Mesangial cell (primary cell): ENCODE measurements around the gene PBX3. TPM values are rescaled to one million over a fixed set of nuclear protein-coding genes. Genes with fewer than 3 reads are reported as not detected.

Experiments
- total RNA-seq: library from RNA; depleted of rRNA; stranded (reverse); fragments of >200 nt; gene quantifications from 2 replicates; pipeline ENCODE4 v1.2.3, GENCODE V29; 2015

PBX3 gene
- total RNA-seq, result 19.7 and 25.0 TPM in 2 replicates

DNA sequence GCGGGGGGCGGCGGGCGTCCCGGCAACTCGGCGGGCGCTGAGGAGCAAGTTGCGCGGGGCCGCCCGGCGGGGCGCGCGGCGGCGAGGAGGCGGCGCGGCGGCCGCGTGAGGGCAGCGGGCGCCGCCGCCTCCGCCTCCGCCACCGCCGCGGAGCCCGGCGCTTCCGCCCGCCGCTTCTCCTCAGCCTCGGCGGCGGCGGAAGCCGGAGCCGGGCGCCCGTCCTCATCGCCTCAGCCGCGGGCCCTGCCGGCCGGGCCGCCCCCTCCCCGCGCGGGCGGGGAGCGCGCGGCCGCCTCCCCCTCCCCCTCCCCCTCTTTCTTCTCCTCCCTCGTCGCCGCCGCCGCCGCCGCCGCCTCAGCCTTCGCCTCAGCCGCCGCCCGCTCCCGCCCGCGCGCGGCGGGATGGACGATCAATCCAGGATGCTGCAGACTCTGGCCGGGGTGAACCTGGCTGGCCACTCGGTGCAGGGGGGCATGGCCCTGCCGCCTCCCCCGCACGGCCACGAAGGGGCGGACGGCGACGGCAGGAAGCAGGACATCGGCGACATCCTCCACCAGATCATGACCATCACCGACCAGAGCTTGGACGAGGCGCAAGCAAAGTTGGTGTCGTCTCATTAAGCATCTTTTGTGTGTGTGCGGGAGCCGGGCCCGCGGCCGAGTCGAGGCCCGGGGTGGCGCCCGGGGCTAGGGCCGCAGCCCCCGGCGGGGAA, at the start of gene PBX3:
PBX3 (plus strand) TSS at position 321 of the 712 bp plus-strand sequence.

DNA sequence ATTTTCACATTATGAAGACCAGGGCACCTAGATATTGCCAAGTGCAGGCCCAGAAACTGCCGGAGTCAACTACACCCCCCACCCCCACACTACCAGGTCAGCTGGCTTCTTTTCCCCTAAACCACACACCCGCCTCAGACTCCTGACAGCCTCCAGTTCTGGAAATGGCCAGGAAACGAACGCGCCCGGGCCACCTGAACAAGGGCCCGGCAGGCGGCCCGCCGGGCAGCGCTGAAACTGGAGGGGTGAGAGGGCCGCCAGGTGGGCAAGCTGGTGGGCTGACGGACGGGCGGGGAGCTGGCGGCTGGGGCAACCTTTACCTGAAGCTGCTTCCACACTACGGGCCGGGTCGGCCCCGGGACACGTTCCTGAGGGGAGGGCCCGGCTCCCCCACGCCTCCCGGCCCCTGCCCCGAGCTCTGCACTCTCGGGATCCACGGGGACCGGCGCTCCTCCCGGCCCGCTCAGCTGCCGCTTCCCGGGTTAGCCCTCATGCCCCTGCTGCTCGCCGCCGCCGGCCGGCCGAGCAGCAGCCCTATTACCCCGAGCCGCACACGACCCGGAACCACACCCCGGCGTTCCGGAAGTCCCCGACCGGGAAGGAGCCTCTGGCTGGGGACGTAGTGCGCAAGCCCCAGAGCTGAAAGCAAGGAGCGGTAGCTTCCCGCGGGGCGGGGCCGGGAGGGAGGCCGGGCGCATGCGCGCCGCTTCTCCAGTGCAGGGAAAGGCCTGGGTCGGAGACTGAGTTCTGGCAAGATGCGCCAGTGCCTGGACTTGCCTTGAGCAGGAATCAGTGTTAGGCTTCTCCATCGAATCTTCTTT, 40.3 kb upstream of the PBX3 start, which contains the start of gene MAPKAP1:
MAPKAP1 (minus strand) TSS at position 558 of the 821 bp plus-strand sequence. CDS start 34,634 bp downstream, outside the sequence.

Other genes with a start within 250 kb of the PBX3 start
- 67.8 and 88.0 TPM in 2 replicates for gene MAPKAP1, start 40.2 kb upstream of the PBX3 start, total RNA-seq